Loucy (cell line): ENCODE results near the gene NXPE4.

ENCODE experiments used
- H2AFZ ChIP-seq: fragments of 200-600 bp; sonication (generic); 2 replicates; pipeline ENCODE4 v1.6.0; 2016; ENCODE audit warnings: antibody characterized with exemption, mild to moderate bottlenecking, low read length, moderate library complexity
- H3F3A ChIP-seq: fragments of 200-600 bp; 2 replicates; pipeline ENCODE4 v1.6.0; 2016; ENCODE audit warnings: antibody characterized with exemption, low read depth, mild to moderate bottlenecking
- H3K27me3 ChIP-seq: fragments of 200-600 bp; sonication (generic); 2 replicates; pipeline ENCODE4 v1.6.1; 2014; ENCODE audit warnings: low read length, mild to moderate bottlenecking; ENCODE audit not compliant: insufficient read depth, poor library complexity, severe bottlenecking
- H3K36me3 ChIP-seq: fragments of 200-600 bp; sonication (generic); 2 replicates; pipeline ENCODE4 v1.6.1; 2016; ENCODE audit warnings: low read length; ENCODE audit not compliant: insufficient read depth
- H3K4me1 ChIP-seq: fragments of 200-600 bp; sonication (generic); 2 replicates; pipeline ENCODE4 v1.5.1; 2014; ENCODE audit warnings: low read length, mild to moderate bottlenecking; ENCODE audit not compliant: insufficient read depth, poor library complexity, severe bottlenecking
- H3K4me2 ChIP-seq: fragments of 200-600 bp; sonication (generic); 2 replicates; pipeline ENCODE4 v1.6.0; 2014; ENCODE audit warnings: antibody characterized with exemption, low read length, low read depth, mild to moderate bottlenecking; ENCODE audit not compliant: poor library complexity, severe bottlenecking
- H3K4me3 ChIP-seq: fragments of 200-600 bp; sonication (generic); 2 replicates; pipeline ENCODE4 v1.5.1; 2014; ENCODE audit warnings: low read length, mild to moderate bottlenecking, mixed read lengths; ENCODE audit not compliant: poor library complexity, severe bottlenecking
- H3K79me2 ChIP-seq: fragments of 200-600 bp; sonication (generic); 2 replicates; pipeline ENCODE4 v1.6.1; 2014; ENCODE audit warnings: low read length; ENCODE audit not compliant: insufficient read depth
- H3K9ac ChIP-seq: fragments of 200-600 bp; sonication (generic); 2 replicates; pipeline ENCODE4 v1.6.0; 2014; ENCODE audit warnings: mild to moderate bottlenecking, low read depth, low read length, moderate library complexity; ENCODE audit not compliant: poor library complexity, severe bottlenecking
- H3K9me2 ChIP-seq: fragments of 200-600 bp; sonication (generic); replicated peaks from 2 replicates; pipeline ENCODE4 v1.6.1; 2016; ENCODE audit warnings: low read depth, low read length, mixed read lengths
- H3K9me3 ChIP-seq: fragments of 200-600 bp; sonication (generic); 2 replicates; pipeline ENCODE4 v1.6.1; 2014; ENCODE audit warnings: mild to moderate bottlenecking, antibody characterized with exemption, low read length, low read depth; ENCODE audit not compliant: insufficient read depth
- H4K20me1 ChIP-seq: fragments of 200-600 bp; sonication (generic); 2 replicates; pipeline ENCODE4 v1.6.0; 2014; ENCODE audit warnings: antibody characterized with exemption, low read length, mild to moderate bottlenecking; ENCODE audit not compliant: insufficient read depth, poor library complexity, severe bottlenecking
- EZH2phosphoT487 ChIP-seq: fragments of 200-600 bp; IDR thresholded peaks from 2 replicates; pipeline ENCODE4 v1.6.1; 2018; ENCODE audit warnings: antibody characterized with exemption, mild to moderate bottlenecking, moderate library complexity, borderline replicate concordance
- TF ChIP-seq, protein P1 (sequence below): fragments of 200-600 bp; sonication (generic); conservative IDR thresholded peaks from 2 replicates; pipeline ENCODE4 v1.5.1; 2014; ENCODE audit warnings: mild to moderate bottlenecking, antibody characterized with exemption, low read length

The NXPE4 gene

DNA sequence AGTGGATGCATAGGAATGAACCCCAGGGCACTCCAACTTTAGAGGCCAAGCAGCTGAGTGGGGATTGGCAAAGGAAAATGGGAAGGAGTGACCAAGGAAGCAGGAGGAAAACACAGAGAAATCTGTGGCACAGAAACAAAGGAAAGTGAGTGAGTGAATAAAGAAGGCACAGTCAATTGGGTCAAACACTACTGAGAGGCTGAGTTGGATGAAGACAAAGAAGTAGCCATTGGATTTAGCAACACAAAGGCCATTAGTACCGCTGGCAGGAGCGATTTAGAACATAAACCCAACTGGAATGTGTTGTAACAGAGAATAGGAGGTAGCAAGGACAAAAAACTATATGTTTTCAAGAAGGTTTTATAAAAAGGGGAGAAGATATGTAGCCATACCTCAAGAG, 29.3 kb downstream of the NXPE4 start:
- no peaks in the 10 kb centered on the region for H3K36me3 ChIP-seq
- TF ChIP-seq, protein P1, sequence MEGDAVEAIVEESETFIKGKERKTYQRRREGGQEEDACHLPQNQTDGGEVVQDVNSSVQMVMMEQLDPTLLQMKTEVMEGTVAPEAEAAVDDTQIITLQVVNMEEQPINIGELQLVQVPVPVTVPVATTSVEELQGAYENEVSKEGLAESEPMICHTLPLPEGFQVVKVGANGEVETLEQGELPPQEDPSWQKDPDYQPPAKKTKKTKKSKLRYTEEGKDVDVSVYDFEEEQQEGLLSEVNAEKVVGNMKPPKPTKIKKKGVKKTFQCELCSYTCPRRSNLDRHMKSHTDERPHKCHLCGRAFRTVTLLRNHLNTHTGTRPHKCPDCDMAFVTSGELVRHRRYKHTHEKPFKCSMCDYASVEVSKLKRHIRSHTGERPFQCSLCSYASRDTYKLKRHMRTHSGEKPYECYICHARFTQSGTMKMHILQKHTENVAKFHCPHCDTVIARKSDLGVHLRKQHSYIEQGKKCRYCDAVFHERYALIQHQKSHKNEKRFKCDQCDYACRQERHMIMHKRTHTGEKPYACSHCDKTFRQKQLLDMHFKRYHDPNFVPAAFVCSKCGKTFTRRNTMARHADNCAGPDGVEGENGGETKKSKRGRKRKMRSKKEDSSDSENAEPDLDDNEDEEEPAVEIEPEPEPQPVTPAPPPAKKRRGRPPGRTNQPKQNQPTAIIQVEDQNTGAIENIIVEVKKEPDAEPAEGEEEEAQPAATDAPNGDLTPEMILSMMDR: no peak
- no peak for TF ChIP-seq EZH2phosphoT487
- H3K27me3 ChIP-seq: no peaks in the 10 kb centered on the region
- no peak overlapping the region for H3K4me3 ChIP-seq
- H4K20me1 ChIP-seq: no peaks in the 10 kb centered on the region
- no peaks in the 10 kb centered on the region for H3K4me1 ChIP-seq
- no peaks in the 10 kb centered on the region for H3F3A ChIP-seq
- no peaks in the 10 kb centered on the region for H3K9me3 ChIP-seq
- H2AFZ ChIP-seq: no peak overlapping the region
- H3K9me2 ChIP-seq: no peaks in the 10 kb centered on the region
- H3K9ac ChIP-seq: no peak overlapping the region
- no peak overlapping the region for H3K4me2 ChIP-seq
- H3K79me2 ChIP-seq: no peaks in the 10 kb centered on the region

DNA sequence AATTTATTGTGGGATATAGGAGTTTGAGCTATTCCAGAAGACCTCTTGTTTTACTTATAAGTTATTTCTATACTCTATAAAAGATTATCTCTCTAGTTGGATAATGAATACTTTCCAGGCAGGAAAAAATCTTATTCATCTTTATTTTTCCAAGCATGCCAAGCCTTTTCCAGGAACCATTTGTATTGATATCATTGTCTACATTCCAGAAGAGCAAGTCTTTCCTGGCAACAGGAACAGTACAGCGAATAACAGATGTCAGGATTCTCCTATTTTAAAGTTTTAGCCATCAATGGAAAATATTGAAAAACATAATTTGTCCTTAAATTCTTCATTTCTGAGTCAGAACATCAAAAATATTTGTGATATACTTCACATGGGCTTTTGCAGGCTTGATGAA, 30.8 kb downstream of the NXPE4 start:
- Histone ChIP-seq H3K9me3 (no peaks in the 10 kb centered on the region), H3K27me3 (no peaks in the 10 kb centered on the region), H3K4me1 (no peaks in the 10 kb centered on the region), H3K4me3 (no peak overlapping the region), H3K9me2 (no peaks in the 10 kb centered on the region), H3K36me3 (no peaks in the 10 kb centered on the region), H3K9ac (no peak overlapping the region), H3K79me2 (no peaks in the 10 kb centered on the region), H3K4me2 (no peak overlapping the region), H2AFZ (no peak overlapping the region), H4K20me1 (no peaks in the 10 kb centered on the region), H3F3A (no peaks in the 10 kb centered on the region)
- TF ChIP-seq, protein P1: no peak
- TF ChIP-seq EZH2phosphoT487: no peak

DNA sequence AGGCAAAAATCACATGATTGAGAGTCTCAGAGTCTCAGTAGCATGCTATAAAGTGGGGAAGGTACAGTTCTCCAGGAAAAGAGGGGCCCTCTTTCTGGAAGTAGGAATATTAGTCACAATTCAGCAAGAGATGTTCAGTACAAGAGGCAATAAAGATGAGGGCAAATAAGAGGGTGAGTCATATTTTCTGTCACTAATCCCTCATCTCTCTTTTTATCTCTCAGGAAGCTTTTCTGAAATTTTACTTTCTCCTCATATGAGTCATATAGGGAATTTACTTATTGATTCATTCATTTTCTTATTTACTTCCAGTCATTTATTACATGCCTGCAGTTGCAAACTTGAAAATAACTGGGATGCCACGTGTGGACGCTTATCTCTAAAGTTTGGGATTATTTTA, 32.5 kb downstream of the NXPE4 start:
- Histone ChIP-seq H3K4me3 (no peak overlapping the region), H3K4me2 (no peak overlapping the region), H3K27me3 (no peaks in the 10 kb centered on the region), H3K9me3 (no peaks in the 10 kb centered on the region), H3F3A (no peaks in the 10 kb centered on the region), H3K4me1 (no peaks in the 10 kb centered on the region), H3K9ac (no peak overlapping the region), H3K79me2 (no peaks in the 10 kb centered on the region), H3K9me2 (no peaks in the 10 kb centered on the region), H4K20me1 (no peaks in the 10 kb centered on the region), H2AFZ (no peak overlapping the region), H3K36me3 (no peaks in the 10 kb centered on the region)
- TF ChIP-seq, protein P1: no peak
- TF ChIP-seq EZH2phosphoT487: no peak
